GM21526 (cell line): ENCODE data around the gene SLC10A3.
"Not testable (repeated sequence)": the region's sequence is repeated elsewhere in the genome, so short reads cannot be mapped to it uniquely, and the experiment has no call there.

Experiments
- ATAC-seq: cut with Tn5 transposase; IDR thresholded peaks from one replicate; pipeline ENCODE4 v1.9.1; 2021; ENCODE audit warnings: moderate library complexity; ENCODE audit not compliant: unreplicated experiment, low FRiP score

The SLC10A3 gene

DNA sequence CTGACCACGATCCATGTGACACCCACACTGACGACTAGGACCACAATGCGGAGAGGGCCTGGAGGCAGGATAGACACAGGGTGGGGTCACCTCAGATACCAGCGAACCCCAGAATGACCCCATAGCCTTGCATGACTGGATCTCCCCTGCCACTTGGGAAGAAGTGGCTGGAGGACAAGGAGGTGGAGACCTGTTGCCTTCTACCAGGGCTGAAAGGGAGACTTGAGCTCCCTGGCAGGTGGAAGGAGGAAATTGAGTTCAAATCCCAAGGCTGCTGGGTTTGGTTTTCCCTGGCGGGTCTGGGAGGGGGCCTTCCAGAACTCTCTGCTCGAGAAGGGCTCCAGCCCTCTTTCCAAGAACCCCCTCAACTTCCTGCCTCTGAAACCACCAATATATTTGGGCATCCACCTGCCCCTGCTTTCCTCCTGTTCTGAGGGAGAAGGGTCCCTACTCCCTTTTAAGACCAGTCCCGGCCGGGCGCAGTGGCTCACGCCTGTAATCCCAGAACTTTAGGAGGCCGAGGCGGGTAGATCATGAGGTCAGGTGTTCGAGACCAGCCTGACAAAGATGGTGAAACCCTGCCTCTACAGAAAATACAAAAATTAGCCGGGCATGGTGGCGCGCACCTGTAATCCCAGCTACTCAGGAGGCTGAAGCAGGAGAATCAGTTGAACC is 22.6 kb upstream of the SLC10A3 start:
- ATAC-seq, result no peak

DNA sequence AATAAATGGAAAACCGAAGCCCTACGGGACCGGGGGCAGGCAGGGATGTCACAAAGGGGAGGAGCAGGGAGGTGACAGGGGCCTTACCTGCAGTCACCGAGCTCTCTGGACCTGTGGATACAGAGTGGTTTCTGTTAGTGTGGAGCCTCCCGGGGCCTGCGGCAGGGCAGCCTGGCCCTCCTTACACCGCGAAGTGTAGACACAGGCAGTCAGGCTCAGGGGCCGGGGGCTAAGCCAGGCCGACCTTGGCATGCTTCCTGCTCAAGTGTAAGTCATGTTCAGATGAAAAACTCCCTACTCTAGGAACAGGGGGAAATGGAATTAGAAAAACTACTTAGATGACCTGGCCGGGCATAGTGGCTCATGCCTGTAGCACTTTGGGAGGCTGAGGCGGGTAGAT is 21.3 kb upstream of the SLC10A3 start:
- no peak for ATAC-seq

DNA sequence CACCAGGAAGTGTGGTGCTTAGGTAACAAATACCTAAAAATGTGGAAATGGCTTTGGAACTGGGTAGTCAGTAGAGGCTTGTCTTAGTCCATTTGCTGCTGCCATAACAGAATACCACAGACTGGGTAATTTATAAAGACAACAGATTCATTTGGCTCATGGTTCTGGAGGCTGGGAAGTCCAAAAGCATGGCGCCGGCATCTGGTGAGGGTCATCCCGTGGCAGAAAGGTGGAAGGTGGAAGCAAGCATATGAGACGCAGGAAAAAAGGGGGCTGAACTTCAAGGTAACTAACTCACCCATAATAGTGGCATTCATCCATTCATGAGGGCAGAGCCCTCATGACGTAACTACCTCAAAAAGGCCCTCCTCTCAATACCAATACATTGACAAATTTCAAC is 19.0 kb upstream of the SLC10A3 start:
- no peak for ATAC-seq

DNA sequence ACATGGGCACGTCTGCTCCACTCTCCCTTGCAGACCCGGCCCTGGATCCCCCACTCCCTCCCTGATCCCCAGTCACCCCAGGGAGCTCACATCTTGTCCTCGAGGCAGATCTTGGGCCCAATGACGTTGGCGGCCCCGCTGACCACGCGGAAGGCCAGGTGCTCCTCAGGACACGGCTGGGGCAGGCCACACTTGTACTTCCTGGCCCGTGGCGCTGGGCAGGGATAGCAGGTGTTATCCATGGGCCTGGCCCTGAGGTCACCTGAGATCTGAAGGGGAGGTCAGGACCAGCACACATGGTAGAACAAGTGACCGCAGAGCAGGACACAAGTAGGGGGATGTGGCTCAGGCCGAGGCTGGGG is 17.9 kb upstream of the SLC10A3 start:
- no peak for ATAC-seq

DNA sequence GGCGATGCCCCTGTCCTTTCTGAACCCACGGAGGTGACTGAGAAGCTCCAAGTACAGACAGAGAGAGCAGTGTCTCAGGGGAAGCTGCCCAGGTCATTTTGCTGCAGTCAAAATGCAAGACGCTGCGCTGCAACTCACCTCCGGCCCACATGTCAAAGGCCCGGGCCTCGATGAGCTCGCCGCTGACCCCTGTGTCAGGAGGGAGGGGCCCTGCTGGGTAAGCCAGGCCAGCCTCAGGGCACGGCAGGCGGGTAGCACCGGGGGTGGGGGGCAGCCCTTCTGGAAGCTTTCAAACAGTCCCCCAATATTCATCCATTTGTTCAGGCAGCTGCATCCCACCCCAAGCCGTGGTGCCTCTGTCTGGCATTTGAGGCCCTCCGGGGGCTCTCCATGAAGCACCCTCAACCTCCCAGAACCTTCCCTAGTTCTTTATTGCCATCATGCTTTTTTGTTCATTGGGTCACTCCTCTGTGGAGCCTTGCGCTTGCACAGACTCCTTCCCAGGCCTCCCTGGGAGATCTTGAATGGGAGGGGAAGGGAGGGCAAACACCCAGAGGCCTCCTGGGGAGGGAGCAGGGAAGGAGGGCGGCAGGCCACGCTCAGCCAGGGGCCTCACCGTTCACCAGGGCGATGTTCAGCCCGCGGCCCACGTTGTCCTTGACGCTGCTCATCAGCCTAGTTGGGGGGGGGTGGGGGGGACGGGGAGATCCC is 17.4 kb upstream of the SLC10A3 start:
- ATAC-seq, result no peak

DNA sequence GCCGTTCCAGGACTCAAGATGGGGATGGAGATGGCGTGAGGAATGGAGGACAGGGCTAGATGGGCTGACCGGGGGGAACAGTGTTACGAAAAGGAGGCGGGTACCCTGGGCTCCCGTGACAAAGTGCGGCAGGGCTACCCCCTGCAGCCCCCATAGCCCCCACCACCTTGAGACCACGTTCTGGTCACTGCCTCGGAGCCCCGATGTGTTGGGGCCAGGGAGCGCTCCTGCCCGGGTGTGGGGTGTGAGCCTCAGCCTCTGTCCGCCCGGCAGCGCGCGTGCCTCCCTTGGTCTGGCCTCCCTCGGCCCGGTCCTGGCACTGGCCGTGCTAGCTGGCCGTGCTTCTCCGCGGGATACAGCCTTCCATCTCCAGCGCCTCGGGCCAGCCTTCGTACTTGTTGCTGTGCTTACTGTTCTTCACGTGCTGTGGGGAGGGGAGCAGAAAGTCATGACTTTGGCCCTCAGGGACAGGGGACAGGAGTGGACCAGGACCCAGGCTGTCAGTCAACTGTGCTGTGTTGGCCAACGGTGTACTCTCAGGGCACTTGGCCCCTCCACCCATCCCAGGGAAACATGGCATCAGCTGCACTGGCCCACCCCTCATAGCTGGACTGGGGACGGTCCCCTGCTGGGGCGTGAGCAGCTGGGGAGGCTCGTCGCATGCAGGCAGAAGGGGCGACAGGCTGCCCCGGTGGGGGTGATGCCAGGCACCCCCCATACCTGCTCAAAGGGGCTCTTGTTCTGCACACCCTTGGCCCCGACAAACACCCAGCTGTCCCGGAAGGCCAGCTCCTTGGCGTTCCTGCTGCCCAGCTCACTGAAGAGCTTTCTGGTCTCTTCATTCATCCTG is 16.3 kb upstream of the SLC10A3 start:
- ATAC-seq, result no peak

DNA sequence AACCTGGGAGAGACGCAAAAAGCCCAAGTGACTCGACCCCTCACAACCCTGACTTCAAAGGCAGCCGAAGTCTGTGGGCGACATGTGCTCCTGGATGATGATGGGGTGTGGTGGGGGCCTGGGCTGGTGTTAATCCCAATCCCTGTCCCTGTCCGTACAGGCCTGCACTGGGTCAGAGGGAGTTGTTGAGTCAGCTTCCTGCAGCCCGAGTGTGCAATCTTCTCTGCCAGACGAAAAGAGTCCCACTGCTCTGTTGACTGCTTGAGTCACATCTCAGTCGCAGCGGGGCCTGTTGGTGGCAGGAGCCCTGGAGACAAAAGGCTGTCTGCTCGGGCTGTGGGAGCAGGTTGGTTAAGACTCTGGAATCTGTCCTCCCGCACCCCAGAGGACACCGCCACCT is 15.3 kb upstream of the SLC10A3 start:
- ATAC-seq, result no peak

DNA sequence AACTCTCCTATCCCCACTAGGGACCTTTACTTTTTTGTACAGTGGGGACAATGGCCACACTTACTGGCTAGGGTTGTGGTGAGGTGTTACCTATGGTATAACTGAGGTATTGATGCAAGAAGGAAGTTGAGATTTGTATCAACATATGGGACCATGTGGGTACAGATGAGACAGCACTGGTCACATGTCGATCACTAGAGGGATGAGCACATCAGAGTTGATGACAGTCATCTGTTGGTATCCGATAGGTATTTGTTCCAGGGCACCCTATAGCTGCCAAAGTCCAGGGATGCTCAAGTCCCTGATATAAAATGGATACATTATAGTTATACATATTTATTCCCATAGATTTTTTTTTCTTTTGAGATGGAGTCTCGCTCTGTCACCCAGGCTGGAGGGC is 12.6 kb upstream of the SLC10A3 start:
- no peak for ATAC-seq

DNA sequence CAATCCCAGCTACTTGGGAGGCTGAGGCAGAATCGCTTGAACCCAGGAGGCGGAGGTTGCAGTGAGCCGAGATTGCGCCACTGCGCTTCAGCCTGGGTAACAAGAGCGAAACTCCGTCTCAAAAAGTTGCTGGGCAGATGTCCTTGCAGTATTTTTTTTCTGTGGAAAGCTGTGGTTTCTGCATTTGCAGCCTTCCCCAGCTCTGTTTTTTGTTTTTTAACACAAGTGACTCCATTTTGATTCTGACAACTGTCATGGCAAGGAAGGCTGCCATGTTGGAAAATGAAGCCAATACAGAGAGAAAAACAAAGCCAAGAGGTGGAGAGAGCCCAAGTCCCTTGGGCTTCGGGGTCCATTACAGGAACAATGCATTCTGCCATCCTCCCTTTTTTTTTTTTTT is 11.7 kb upstream of the SLC10A3 start:
- ATAC-seq, result no peak

DNA sequence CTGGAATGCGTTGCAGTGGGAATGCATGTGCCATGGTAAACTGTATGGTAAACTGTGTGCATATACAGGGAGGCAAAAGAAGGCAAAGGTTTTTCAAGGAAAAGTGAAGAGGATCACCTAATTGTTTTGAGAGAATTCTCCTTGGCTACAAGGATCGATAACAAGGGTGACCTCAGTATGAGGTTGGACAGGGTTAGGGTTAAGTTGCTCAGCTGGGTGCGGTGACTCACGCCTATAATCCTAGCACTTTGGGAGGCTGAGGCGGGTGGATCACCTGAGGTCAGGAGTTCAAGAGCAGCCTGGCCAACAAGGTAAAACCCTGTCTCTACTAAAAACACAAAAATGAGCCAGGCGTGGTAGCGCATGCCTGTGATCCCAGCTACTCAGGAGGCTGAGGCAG is 11.0 kb upstream of the SLC10A3 start:
- ATAC-seq, result not testable (repeated sequence)

DNA sequence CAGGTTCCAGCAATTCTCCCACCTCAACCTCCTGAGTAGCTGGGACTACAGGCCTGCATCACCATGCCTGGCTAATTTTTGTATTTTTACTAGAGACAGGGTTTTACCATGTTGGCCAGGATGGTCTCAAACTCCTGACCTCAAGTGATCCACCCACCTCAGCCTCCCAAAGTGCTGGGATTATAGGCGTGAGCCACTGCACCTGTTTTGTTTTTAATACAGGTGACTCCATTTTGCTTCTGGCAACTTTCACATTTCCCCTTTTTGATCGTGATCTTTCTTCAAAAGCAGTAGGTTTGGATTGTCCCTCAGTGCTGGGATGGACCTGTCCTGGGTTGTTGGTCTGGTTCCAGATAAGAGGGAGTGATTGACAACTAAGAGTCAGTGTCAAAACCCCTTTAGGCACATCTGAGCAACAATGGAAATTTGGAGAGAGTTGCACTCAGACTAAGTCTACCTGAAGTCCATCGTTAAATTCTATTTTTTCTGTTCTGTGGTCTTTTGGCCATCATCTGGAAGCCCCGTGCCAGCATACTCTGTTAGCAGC is 6.2 kb upstream of the SLC10A3 start:
- ATAC-seq, result not testable (repeated sequence)

DNA sequence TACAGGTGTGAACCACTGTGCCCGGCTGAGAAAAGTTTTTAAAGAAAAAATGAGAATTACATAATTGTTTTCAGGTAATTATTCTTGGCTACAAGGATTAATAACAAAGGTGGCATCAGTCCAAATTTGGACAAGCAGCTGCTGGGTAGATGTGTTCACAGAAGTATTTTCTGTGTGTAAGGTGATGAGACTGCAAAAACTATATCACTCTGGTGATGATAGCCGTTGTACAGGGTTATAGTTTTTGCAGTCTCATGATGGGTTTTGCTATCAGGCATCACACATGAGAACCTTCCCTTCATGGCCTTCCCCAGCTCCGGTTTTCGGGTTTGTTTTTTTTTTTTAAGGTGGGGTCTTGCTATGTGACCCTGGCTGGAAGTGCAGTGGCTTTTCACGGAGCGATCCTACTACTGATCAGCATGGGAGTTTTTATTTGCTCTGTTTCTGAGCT is 5.1 kb upstream of the SLC10A3 start:
- no peak for ATAC-seq

DNA sequence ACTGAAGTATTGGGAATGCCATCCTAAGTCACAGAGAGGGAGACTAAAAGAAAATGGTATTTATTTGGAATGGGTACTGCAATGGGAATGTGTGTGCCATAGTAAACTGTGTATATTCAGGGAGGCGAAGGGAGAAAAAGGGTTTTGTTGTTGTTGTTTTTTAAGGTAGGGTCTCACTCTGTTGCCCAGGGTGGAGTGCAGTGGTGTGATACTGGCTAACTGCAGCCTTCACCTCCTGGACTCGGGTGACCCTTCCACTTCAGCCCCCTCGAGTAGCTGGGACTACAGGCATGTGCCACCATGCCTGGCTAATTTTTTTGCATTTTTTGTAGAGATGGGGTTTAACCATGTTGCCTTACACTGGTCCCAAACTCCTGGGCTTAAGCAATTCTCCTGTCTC is 4.3 kb upstream of the SLC10A3 start:
- no peak for ATAC-seq

DNA sequence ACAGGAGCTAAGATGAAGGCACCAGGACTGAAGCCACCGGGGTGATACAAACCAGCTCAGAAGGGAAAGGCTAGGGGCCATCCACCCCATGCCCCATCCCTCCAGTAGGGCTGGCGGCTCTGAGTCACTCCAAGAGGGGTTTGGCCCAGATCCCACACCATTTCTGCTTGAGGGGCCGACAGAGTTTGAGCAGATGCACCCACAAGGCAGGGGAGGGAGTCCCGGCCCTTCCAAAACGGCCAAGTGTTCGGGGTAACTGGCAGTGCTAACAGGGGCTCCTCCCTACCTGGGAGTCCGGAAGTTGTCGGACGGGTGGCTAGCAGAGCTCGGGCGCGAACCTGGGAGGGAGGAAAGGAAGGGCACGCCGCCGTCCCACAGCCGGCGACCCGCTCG is 412 bp downstream of the SLC10A3 start:
- ATAC-seq, result no peak

DNA sequence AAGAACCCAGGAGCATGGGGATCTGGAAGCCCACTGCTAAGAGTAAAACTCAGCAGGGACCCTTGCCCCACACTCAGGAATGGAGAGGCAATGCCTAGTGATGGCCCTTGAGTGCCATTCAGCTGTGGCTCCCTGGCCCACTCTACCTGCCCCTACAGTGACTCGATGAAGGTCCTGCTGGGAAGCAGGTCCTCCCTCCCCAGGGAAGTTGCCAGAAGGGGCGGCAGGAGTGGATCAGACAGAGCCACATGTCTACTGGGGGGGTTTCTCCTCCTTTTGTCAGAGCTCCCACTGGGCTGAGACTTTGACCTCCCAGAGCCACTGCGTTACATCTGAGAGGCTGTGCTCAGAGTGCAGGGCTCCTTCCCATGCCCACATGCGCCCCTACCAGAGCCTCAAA is 1.2 kb downstream of the SLC10A3 start:
- no peak for ATAC-seq

DNA sequence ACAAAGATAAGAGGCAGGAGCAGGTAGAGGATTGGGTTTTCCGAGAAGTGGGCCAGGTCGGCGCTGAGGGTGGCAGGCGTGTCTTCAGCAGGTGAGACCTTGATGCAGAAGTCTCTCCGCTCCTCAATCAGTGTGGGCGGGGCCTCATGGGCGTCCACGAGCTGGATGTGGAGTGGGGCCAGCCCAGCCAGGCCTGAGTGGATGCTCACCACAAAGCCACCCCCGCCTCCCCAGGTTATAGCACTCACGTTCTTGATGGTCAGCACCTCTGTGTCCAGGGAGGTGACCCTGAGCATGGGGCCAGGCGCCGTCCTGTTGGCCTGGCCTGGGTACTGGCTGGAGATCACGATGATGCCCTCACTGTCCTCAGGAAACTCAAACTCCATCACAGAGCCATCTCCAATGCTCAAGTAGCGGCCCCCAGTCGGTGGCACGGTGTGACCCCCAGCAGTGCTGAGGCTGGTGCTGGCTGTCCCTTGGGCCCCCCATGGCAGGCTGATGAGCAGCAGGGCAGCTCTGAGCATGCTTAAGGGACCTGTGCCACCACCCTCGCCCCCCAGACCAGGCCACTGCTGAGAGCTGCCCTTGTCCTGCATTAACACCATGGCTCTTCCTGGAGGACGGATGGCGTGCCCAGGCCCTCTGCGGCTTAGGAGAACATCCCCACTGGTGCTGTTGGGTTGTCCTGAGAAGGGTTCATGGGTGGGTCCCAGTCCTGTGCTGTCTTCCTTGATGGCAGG is 1.9 kb downstream of the SLC10A3 start:
- ATAC-seq, result no peak

DNA sequence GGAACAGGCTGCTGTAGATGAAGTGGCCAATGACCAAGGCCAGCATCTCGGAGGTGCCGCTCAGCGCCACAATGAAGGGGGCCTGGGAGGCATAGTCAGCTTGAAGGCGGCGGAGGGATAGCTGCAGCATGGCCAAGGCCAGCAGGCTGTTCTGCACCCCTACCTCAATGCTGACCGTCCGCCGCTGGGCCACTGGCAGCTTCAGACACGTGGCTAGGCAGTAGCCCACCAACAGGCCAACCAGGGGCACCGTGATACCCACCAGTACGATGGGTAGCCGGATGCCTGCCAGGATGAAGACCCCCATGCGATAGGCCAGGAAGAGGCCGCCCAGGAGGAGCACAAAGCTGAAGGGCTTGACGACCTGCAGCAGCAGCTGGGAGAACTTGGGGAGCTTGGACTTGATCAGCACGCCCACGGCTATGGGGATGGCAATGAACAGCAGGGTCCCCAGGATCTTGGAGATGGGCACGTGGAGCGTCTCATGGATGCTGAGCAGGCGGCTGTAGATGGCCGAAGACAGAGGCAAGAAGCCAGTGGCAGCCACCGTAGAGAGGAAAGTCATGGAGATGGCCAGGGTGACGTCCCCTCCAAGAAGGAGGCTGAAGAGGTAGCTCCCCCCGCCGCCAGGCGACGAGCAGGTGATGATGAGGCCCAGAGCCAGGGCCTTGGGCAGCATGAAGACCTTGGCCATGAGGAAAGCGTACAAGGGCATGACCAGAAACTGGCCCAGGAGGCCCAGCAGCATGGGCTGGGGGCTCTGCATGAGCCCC is 2.7 kb downstream of the SLC10A3 start:
- no peak for ATAC-seq

DNA sequence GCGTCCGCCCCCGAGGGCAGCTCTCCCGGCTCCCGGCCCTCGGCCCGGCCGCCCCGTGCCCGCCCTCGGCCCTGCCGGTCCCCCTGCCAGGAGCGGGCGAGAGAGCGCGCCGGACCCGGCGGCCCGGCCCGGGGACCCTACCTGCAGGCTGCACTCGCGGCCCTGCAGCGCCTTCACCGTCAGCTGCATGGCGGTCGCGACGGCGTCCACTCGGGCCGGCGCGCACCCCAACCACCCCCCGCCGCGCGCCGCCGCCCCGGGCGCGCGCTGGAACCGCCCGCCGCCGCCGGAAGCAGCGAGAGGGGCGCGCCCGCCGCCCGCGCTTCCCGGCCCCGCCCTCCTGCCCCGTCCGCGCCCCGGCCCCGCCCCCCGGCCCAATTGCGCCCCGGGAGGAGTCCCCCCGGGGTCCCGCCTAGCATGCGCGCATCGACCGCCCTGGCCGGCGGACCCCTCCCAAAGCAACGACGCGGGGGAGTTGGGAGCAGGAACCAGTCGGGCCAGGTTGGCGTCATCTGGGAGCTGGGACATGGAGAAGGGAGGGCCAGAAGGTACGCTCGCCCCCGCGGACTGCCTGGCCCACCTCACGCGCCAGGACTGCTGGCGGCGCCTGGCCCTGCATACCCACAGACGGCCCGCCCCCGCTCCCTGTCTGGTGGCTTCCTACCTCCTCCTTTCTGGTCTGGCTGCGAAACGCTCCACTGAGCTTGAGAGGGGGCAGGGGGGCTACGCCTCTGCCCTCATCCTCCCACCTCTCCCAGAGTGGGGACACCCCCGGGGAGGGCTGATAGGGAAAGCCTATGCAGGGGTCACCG is 3.8 kb downstream of the SLC10A3 start, which contains the start of gene UBL4A:
Gene UBL4A, minus strand, starts transcription at position 220 of the 812 bp plus-strand sequence. Its CDS starts 31 bp downstream, at position 189.
- no peak for ATAC-seq

DNA sequence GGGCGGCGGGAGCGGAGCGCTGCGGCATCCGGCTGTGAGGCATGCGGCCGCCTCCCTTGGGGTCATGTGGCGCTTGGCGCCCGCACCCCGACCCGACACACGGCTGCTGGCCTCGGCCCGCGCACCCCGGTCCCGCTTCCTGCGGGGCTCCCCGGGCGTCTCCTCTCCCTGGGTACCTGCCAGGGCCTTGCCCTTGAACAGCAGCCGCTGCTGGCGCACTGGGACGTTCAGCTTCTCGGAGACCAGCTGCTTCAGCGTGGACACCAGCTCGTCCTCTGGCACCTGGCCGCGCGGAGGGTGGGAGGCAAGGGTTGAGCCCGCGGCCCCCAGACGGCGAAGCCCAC is 4.4 kb downstream of the SLC10A3 start:
- no peak for ATAC-seq
